GM23248 (cell line): Measurements from ENCODE around the gene DOCK9. TPM values are rescaled to one million over a fixed set of nuclear protein-coding genes. Genes with fewer than 3 reads are reported as not detected.

Experiments
- DNase-seq: peaks from one replicate; pipeline ENCODE4 v3.0.0-alpha.2; 2015
- H2AFZ ChIP-seq: fragments of 200-600 bp; sonication (generic); 2 replicates; pipeline ENCODE4 v1.6.1; 2016; ENCODE audit warnings: antibody characterized with exemption
- H3F3A ChIP-seq: fragments of 200-600 bp; sonication (generic); 2 replicates; pipeline ENCODE4 v1.6.1; 2016; ENCODE audit warnings: mild to moderate bottlenecking, antibody characterized with exemption, mixed run types; ENCODE audit not compliant: insufficient read depth
- H3K27ac ChIP-seq: fragments of 200-600 bp; sonication (generic); 2 replicates; pipeline ENCODE4 v1.5.1; 2016; ENCODE audit warnings: mild to moderate bottlenecking
- H3K27me3 ChIP-seq: fragments of 200-600 bp; sonication (generic); replicated peaks from 2 replicates; pipeline ENCODE4 v1.6.1; 2016; ENCODE audit warnings: mild to moderate bottlenecking; ENCODE audit not compliant: insufficient read depth
- H3K36me3 ChIP-seq: fragments of 200-600 bp; sonication (generic); 2 replicates; pipeline ENCODE4 v1.6.1; 2016; ENCODE audit warnings: low read depth, mild to moderate bottlenecking
- H3K4me1 ChIP-seq: fragments of 200-600 bp; sonication (generic); 2 replicates; pipeline ENCODE4 v1.6.1; 2016; ENCODE audit warnings: mild to moderate bottlenecking; ENCODE audit not compliant: insufficient read depth
- H3K4me2 ChIP-seq: fragments of 200-600 bp; sonication (generic); one replicate; pipeline ENCODE4 v1.6.1; 2016; ENCODE audit warnings: mild to moderate bottlenecking; ENCODE audit not compliant: unreplicated experiment
- H3K4me3 ChIP-seq: fragments of 200-600 bp; sonication (generic); 2 replicates; pipeline ENCODE4 v1.5.1; 2016; ENCODE audit warnings: mild to moderate bottlenecking
- H3K79me2 ChIP-seq: fragments of 200-600 bp; sonication (generic); 2 replicates; pipeline ENCODE4 v1.6.1; 2016; ENCODE audit warnings: mild to moderate bottlenecking; ENCODE audit not compliant: insufficient read depth
- H3K9ac ChIP-seq: fragments of 200-600 bp; sonication (generic); 2 replicates; pipeline ENCODE4 v1.6.1; 2016; ENCODE audit warnings: mild to moderate bottlenecking
- H3K9me2 ChIP-seq: fragments of 200-600 bp; sonication (generic); 2 replicates; pipeline ENCODE4 v1.6.1; 2016; ENCODE audit warnings: mixed run types, mild to moderate bottlenecking, moderate library complexity; ENCODE audit not compliant: insufficient read depth
- H3K9me3 ChIP-seq: fragments of 200-600 bp; sonication (generic); one replicate; pipeline ENCODE4 v1.6.1; 2017; ENCODE audit warnings: low read depth
- H4K20me1 ChIP-seq: fragments of 200-600 bp; sonication (generic); 2 replicates; pipeline ENCODE4 v1.6.0; 2016; ENCODE audit not compliant: insufficient read depth
- EZH2 ChIP-seq: fragments of 200-600 bp; sonication (generic); IDR thresholded peaks from 2 replicates; pipeline ENCODE4 v1.6.1; 2018; ENCODE audit warnings: antibody characterized with exemption, mild to moderate bottlenecking; ENCODE audit not compliant: insufficient read depth, poor library complexity, severe bottlenecking
- EZH2phosphoT487 ChIP-seq: fragments of 200-600 bp; sonication (generic); IDR thresholded peaks from 2 replicates; pipeline ENCODE4 v1.6.1; 2018; ENCODE audit warnings: antibody characterized with exemption, moderate library complexity, mild to moderate bottlenecking, low read depth; ENCODE audit not compliant: insufficient read depth
- WGBS, 2 experiments: methylation state at CpG; one replicate each; pipeline ENCODE4 v1.1.6; 2015 to 2017; ENCODE audit warnings: low lambda C conversion rate in 2 of 2, low coverage in 1 of 2; ENCODE audit errors: missing lambda C conversion rate in 2 of 2; 5-methylcytosine and 5-hydroxymethylcytosine counted together
- in situ Hi-C: fragments of 300-500 bp; cut with MboI; formaldehyde crosslinking; loops from 2 replicates; pipeline ENCODE4 v1.15.0; 2020
- polyA plus RNA-seq: library from polyadenylated mRNA; unstranded; fragments of >200 nt; fragmentation: Nextera tagmentation; extraction: Ambion mirVana; gene quantifications from 2 replicates; pipeline ENCODE4 v1.2.1, GENCODE V29; 2016
- total RNA-seq: library from RNA; depleted of rRNA; stranded (reverse); fragments of >200 nt; shearing (Covaris generic); gene quantifications from 2 replicates; pipeline ENCODE4 v1.2.3, GENCODE V29; 2014

DOCK9 gene
- total and polyA plus RNA-seq, 2 experiments from 2014 or later = 3.2 to 21.2 TPM

- Histone ChIP-seq H3K9me3 (no peaks in the 10 kb centered on the region), H3F3A (no peaks in the 10 kb centered on the region), H4K20me1 (no peaks in the 10 kb centered on the region), H3K9me2 (no peaks in the 10 kb centered on the region), H3K9ac (no peak overlapping the region), H3K79me2 (no peaks in the 10 kb centered on the region), H3K27me3 (no peaks in the 10 kb centered on the region), H3K27ac (no peak overlapping the region), H3K36me3 (peaks cover 6% of the 10 kb centered on the region; the same call in 1 of the 2 replicates), H3K4me3 (no peak overlapping the region), H3K4me2 (no peak overlapping the region), H3K4me1 (no peaks in the 10 kb centered on the region), H2AFZ (no peak overlapping the region)
- WGBS, 2 experiments = 87 to 92% methylated on average over 3 of the region's 3 CpGs
- DNase-seq = no peak
- TF ChIP-seq EZH2phosphoT487 (no peak), EZH2 (no peak)
- in situ Hi-C loops = no loop called here
These were observed 108.9 kb downstream of the DOCK9 start for GRCh38 chr13:98868932-98869331.

- no peak for TF ChIP-seq EZH2phosphoT487
- no peak for TF ChIP-seq EZH2
- H3K79me2 ChIP-seq = no peaks in the 10 kb centered on the region
- WGBS, 2 experiments = 93 to 100% methylated on average over 1 of the region's 1 CpG
- H3K9me3 ChIP-seq = no peaks in the 10 kb centered on the region
- no peaks in the 10 kb centered on the region for H4K20me1 ChIP-seq
- no peak overlapping the region for H3K4me3 ChIP-seq
- H3K4me1 ChIP-seq = no peaks in the 10 kb centered on the region
- in situ Hi-C loops = no loop called here
- DNase-seq = no peak
- H3K27me3 ChIP-seq = no peaks in the 10 kb centered on the region
- no peak overlapping the region for H3K9ac ChIP-seq
- H3K27ac ChIP-seq = no peak overlapping the region
- H3K9me2 ChIP-seq = no peaks in the 10 kb centered on the region
- no peak overlapping the region for H2AFZ ChIP-seq
- no peak overlapping the region for H3K4me2 ChIP-seq
- 0 out of 2 replicates have a peak, but pooled peaks cover 6% of the 10 kb centered on the region for H3K36me3 ChIP-seq
- H3F3A ChIP-seq = no peaks in the 10 kb centered on the region
These were observed 111.0 kb downstream of the DOCK9 start for GRCh38 chr13:98866882-98867281.

GRCh38 chr13:98860491-98860890, 117.4 kb downstream of the DOCK9 start:
- Histone ChIP-seq H3K9me3 (no peaks in the 10 kb centered on the region), H3K27me3 (no peaks in the 10 kb centered on the region), H3K79me2 (no peaks in the 10 kb centered on the region), H3K9me2 (no peaks in the 10 kb centered on the region), H3K4me3 (no peak overlapping the region), H3F3A (peaks cover 5% of the 10 kb centered on the region; the same call in 1 of the 2 replicates), H2AFZ (no peak overlapping the region), H3K27ac (no peak overlapping the region), H3K4me1 (no peaks in the 10 kb centered on the region), H3K9ac (no peak overlapping the region), H3K36me3 (no peaks in the 10 kb centered on the region), H3K4me2 (no peak overlapping the region), H4K20me1 (no peaks in the 10 kb centered on the region)
- 70 to 81% methylated on average over 5 to 6 of the region's 6 CpGs for WGBS, 2 experiments
- TF ChIP-seq EZH2 (no peak), EZH2phosphoT487 (no peak)
- in situ Hi-C loops = no loop called here
- no peak for DNase-seq

- Histone ChIP-seq H2AFZ (no peak overlapping the region), H3K4me1 (peaks cover 9% of the 10 kb centered on the region), H3K27ac (no peak overlapping the region), H3K27me3 (no peaks in the 10 kb centered on the region), H3K4me2 (no peak overlapping the region), H3K36me3 (no peaks in the 10 kb centered on the region), H3K9me3 (no peaks in the 10 kb centered on the region), H3F3A (peaks cover 9% of the 10 kb centered on the region; the same call in 1 of the 2 replicates), H3K9me2 (no peaks in the 10 kb centered on the region), H3K4me3 (no peak overlapping the region), H3K79me2 (no peaks in the 10 kb centered on the region), H3K9ac (no peak overlapping the region), H4K20me1 (no peaks in the 10 kb centered on the region)
- peak; percentile 45 for DNase-seq
- in situ Hi-C loops = no loop called here
- TF ChIP-seq EZH2phosphoT487 = no peak
- 68 to 73% methylated on average over 4 of the region's 4 CpGs for WGBS, 2 experiments
These were observed 119.7 kb downstream of the DOCK9 start for GRCh38 chr13:98858191-98858590.

GRCh38 chr13:98856983-98857382, 120.9 kb downstream of the DOCK9 start:
- Histone ChIP-seq H3K9me2 (no peaks in the 10 kb centered on the region), H3K9ac (no peak overlapping the region), H3K27me3 (no peaks in the 10 kb centered on the region), H2AFZ (no peak overlapping the region), H3K4me1 (peaks cover 9% of the 10 kb centered on the region), H3F3A (peaks cover 11% of the 10 kb centered on the region; the same call in 1 of the 2 replicates), H3K36me3 (no peaks in the 10 kb centered on the region), H3K4me2 (no peak overlapping the region), H3K79me2 (no peaks in the 10 kb centered on the region), H3K4me3 (no peak overlapping the region), H4K20me1 (no peaks in the 10 kb centered on the region), H3K9me3 (no peaks in the 10 kb centered on the region), H3K27ac (no peak overlapping the region)
- in situ Hi-C loops = no loop called here
- TF ChIP-seq EZH2phosphoT487 (no peak), EZH2 (no peak)
- no peak for DNase-seq
- WGBS, 2 experiments = 57 to 59% methylated on average over 5 of the region's 5 CpGs
